GM21786 (cell line): ENCODE data around the gene HYCC1.

Source experiments
- ATAC-seq: cut with Tn5 transposase; IDR thresholded peaks from one replicate; pipeline ENCODE4 v1.9.1; 2021; ENCODE audit not compliant: unreplicated experiment

HYCC1 gene

GRCh38 chr7:23017309-23017708 is 3.4 kb upstream of the HYCC1 start:
- no peak for ATAC-seq

- ATAC-seq: no peak
These were observed 2.7 kb upstream of the HYCC1 start for GRCh38 chr7:23016345-23017253.

GRCh38 chr7:23014681-23015080 is 751 bp upstream of the HYCC1 start:
- ATAC-seq: no peak

GRCh38 chr7:23012908-23013714 is 819 bp downstream of the HYCC1 start:
- peak; percentile 2 for ATAC-seq

- no peak for ATAC-seq
These were observed 1.7 kb downstream of the HYCC1 start for GRCh38 chr7:23012186-23012585.

GRCh38 chr7:23011222-23011924 is 2.6 kb downstream of the HYCC1 start:
- no peak for ATAC-seq

GRCh38 chr7:23009303-23009702 is 4.6 kb downstream of the HYCC1 start:
- no peak for ATAC-seq

GRCh38 chr7:23004247-23004520 is 9.7 kb downstream of the HYCC1 start:
- no peak for ATAC-seq

GRCh38 chr7:23003505-23004246 is 10.3 kb downstream of the HYCC1 start:
- no peak for ATAC-seq

- ATAC-seq: no peak
These were observed 11.2 kb downstream of the HYCC1 start for GRCh38 chr7:23002698-23003097.

- peak; percentile 49 for ATAC-seq
These were observed 12.3 kb downstream of the HYCC1 start for GRCh38 chr7:23001610-23002009.

GRCh38 chr7:23000597-23001360 is 13.2 kb downstream of the HYCC1 start:
- ATAC-seq: no peak

- ATAC-seq: no peak
These were observed 15.4 kb downstream of the HYCC1 start for GRCh38 chr7:22998519-22998896.

- no peak for ATAC-seq
These were observed 15.9 kb downstream of the HYCC1 start for GRCh38 chr7:22997871-22998518.

- ATAC-seq: no peak
These were observed 17.5 kb downstream of the HYCC1 start for GRCh38 chr7:22996470-22996869.

- ATAC-seq: no peak
These were observed 18.9 kb downstream of the HYCC1 start for GRCh38 chr7:22995011-22995410.

GRCh38 chr7:22992874-22993840 is 20.8 kb downstream of the HYCC1 start:
- peak; percentile 89 for ATAC-seq

GRCh38 chr7:22990588-22990949 is 23.4 kb downstream of the HYCC1 start:
- no peak for ATAC-seq
